SK-N-SH (cell line): ENCODE measurements around the gene ARHGEF7. TPM values are rescaled to one million over a fixed set of nuclear protein-coding genes. Genes with fewer than 3 reads are reported as not detected.

Experiments
- CTCF ChIA-PET: fragments of 300-600, 350-600 bp; formaldehyde crosslinking; extraction: SDS; loops from one replicate; lab custom pipeline; 2021; lab: Yijun Ruan, JAX
- POLR2A ChIA-PET: fragments of 350-600 bp; sonication (Branson Sonifier 250); formaldehyde crosslinking; extraction: SDS; loops from one replicate; lab custom pipeline; 2020; ENCODE audit warnings: antibody characterized with exemption, inconsistent platforms; lab: Yijun Ruan, JAX
- DNase-seq: peaks from one replicate; pipeline ENCODE4 v3.0.0; 2012
- H2AFZ ChIP-seq: fragments of 200-600 bp; sonication (generic); 2 replicates; pipeline ENCODE4 v1.8.1; 2016; ENCODE audit warnings: antibody characterized with exemption, mild to moderate bottlenecking, low read depth
- H3F3A ChIP-seq: fragments of 200-600 bp; sonication (generic); replicated peaks from 2 replicates; pipeline ENCODE3; 2016; ENCODE audit warnings: antibody characterized with exemption, mild to moderate bottlenecking; ENCODE audit not compliant: insufficient read depth
- H3K27ac ChIP-seq, 2 experiments: fragments of 200-500 bp in 1 of 2; fragments of 200-600 bp in 1 of 2; sonication (Bioruptor generic) in 1 of 2; sonication (generic), shearing (Covaris generic) in 1 of 2; 2 replicates each; pipeline versions ENCODE4 v1.5.1 to v1.6.1; 2014 to 2016; ENCODE audit warnings: low read depth in 2 of 2, inconsistent platforms in 1 of 2, low read length in 1 of 2, mild to moderate bottlenecking in 1 of 2, mixed read lengths in 1 of 2
- H3K27me3 ChIP-seq: fragments of 200-600 bp; sonication (generic), shearing (Covaris generic); 2 replicates; pipeline ENCODE4 v1.6.1; 2016; ENCODE audit warnings: mixed run types; ENCODE audit not compliant: insufficient read depth
- H3K36me3 ChIP-seq, 2 experiments: fragments of 200-500 bp in 1 of 2; fragments of 200-600 bp in 1 of 2; sonication (Bioruptor generic) in 1 of 2; sonication (generic) in 1 of 2; replicated peaks in 1 of 2; 2 replicates each; pipeline versions ENCODE3 to v1.5.1; 2014 to 2016; ENCODE audit warnings: low read length in 1 of 2, mild to moderate bottlenecking in 1 of 2; ENCODE audit not compliant: insufficient read depth in 2 of 2, control insufficient read depth in 1 of 2
- H3K4me1 ChIP-seq, 2 experiments: fragments of 200-500 bp in 1 of 2; fragments of 200-600 bp in 1 of 2; sonication (Bioruptor generic) in 1 of 2; sonication (generic), shearing (Covaris generic) in 1 of 2; 2 replicates each; pipeline versions ENCODE4 v1.5.1 to v1.6.1; 2014 to 2016; ENCODE audit warnings: low read depth in 1 of 2, low read length in 1 of 2, mixed run types in 1 of 2; ENCODE audit not compliant: insufficient read depth in 2 of 2, control insufficient read depth in 1 of 2
- H3K4me2 ChIP-seq: fragments of 200-600 bp; sonication (generic), shearing (Covaris generic); 2 replicates; pipeline ENCODE4 v1.6.1; 2017; ENCODE audit warnings: mixed run types
- H3K4me3 ChIP-seq, 2 experiments: fragments of 200-500 bp in 1 of 2; fragments of 200-600 bp in 1 of 2; sonication (Bioruptor generic) in 1 of 2; sonication (generic), shearing (Covaris generic) in 1 of 2; 2 replicates each; pipeline versions ENCODE4 v1.5.1 to v1.8.1; 2014 to 2016; ENCODE audit warnings: low read depth in 2 of 2, inconsistent platforms in 1 of 2, low read length in 1 of 2, mild to moderate bottlenecking in 1 of 2, mixed read lengths in 1 of 2, moderate library complexity in 1 of 2
- H3K79me2 ChIP-seq: fragments of 200-600 bp; sonication (generic); 2 replicates; pipeline ENCODE4 v1.8.1; 2017; ENCODE audit warnings: mild to moderate bottlenecking; ENCODE audit not compliant: insufficient read depth
- H3K9ac ChIP-seq: fragments of 200-600 bp; sonication (generic); 2 replicates; pipeline ENCODE4 v1.6.1; 2017; ENCODE audit warnings: mixed run types
- H3K9me2 ChIP-seq: fragments of 200-600 bp; sonication (generic); 2 replicates; pipeline ENCODE4 v1.6.1; 2017; ENCODE audit warnings: mixed run types
- H3K9me3 ChIP-seq: fragments of 200-600 bp; sonication (generic); 2 replicates; pipeline ENCODE4 v1.6.1; 2017; ENCODE audit warnings: mixed run types, mild to moderate bottlenecking, moderate library complexity
- H4K20me1 ChIP-seq: fragments of 200-600 bp; sonication (generic); 2 replicates; pipeline ENCODE4 v1.6.1; 2017; ENCODE audit warnings: mild to moderate bottlenecking, mixed run types; ENCODE audit not compliant: insufficient read depth
- FOSL2 ChIP-seq: IDR thresholded peaks from 2 replicates; pipeline ENCODE4 v1.4.0; 2012; ENCODE audit warnings: low read depth, mild to moderate bottlenecking, moderate library complexity, borderline replicate concordance
- FOXJ3 ChIP-seq: sonication (generic); formaldehyde crosslinking; IDR thresholded peaks from 2 replicates; pipeline ENCODE4 v1.5.1; 2020; ENCODE audit warnings: mild to moderate bottlenecking, missing genetic modification reagents
- GABPA ChIP-seq: IDR thresholded peaks from 2 replicates; pipeline ENCODE4 v1.4.0; 2012; ENCODE audit warnings: low read depth, mild to moderate bottlenecking
- MEF2A ChIP-seq: IDR thresholded peaks from 2 replicates; pipeline ENCODE4 v1.4.0; 2012; ENCODE audit warnings: low read depth, borderline replicate concordance
- NFIC ChIP-seq: IDR thresholded peaks from 2 replicates; pipeline ENCODE4 v1.4.0; 2012; ENCODE audit warnings: borderline replicate concordance
- NRF1 ChIP-seq: IDR thresholded peaks from 2 replicates; pipeline ENCODE4 v1.6.1; 2012; ENCODE audit warnings: low read depth, mild to moderate bottlenecking, low read length
- POLR2AphosphoS5 ChIP-seq: IDR thresholded peaks from 2 replicates; pipeline ENCODE4 v1.6.1; 2012; ENCODE audit warnings: low read depth, low read length
- RAD21 ChIP-seq: IDR thresholded peaks from 2 replicates; pipeline ENCODE4 v1.6.1; 2012; ENCODE audit warnings: mild to moderate bottlenecking, low read length
- RCOR1 ChIP-seq: fragments of 150-350 bp; IDR thresholded peaks from 2 replicates; pipeline ENCODE4 v1.6.1; 2017; ENCODE audit warnings: antibody characterized with exemption, low read length
- RFX5 ChIP-seq: IDR thresholded peaks from 2 replicates; pipeline ENCODE4 v1.6.1; 2012; ENCODE audit warnings: mild to moderate bottlenecking, improper control_type of control experiment, low read length
- RXRA ChIP-seq: IDR thresholded peaks from 2 replicates; pipeline ENCODE4 v1.4.0; 2012; ENCODE audit warnings: low read depth, mild to moderate bottlenecking, borderline replicate concordance
- SMC3 ChIP-seq: IDR thresholded peaks from 2 replicates; pipeline ENCODE4 v1.6.1; 2012; ENCODE audit warnings: low read depth, low read length, improper control_type of control experiment
- TCF12 ChIP-seq: IDR thresholded peaks from 2 replicates; pipeline ENCODE4 v1.4.0; 2012
- YY1 ChIP-seq: IDR thresholded peaks from 2 replicates; pipeline ENCODE4 v1.4.0; 2012; ENCODE audit warnings: low read depth, mild to moderate bottlenecking
- WGBS: methylation state at CpG from one replicate; pipeline ENCODE4 v1.1.6; 2017; ENCODE audit warnings: low lambda C conversion rate; 5-methylcytosine and 5-hydroxymethylcytosine counted together
- polyA plus RNA-seq, 3 experiments: library from polyadenylated mRNA; depleted of rRNA; stranded (reverse); fragments of >200 nt; gene quantifications; 2 replicates each; pipeline ENCODE4 v1.2.3, GENCODE V29; 2012
- TF ChIP-seq, protein P1 (sequence below): IDR thresholded peaks from 2 replicates; pipeline ENCODE4 v1.4.0; 2012; ENCODE audit warnings: low read depth, borderline replicate concordance
- TF ChIP-seq, protein P2 (sequence below): fragments of 150-350 bp; IDR thresholded peaks from 2 replicates; pipeline ENCODE4 v1.6.1; 2016; ENCODE audit warnings: mild to moderate bottlenecking, low read depth, low read length
- TF ChIP-seq, protein P3 (sequence below): IDR thresholded peaks from 2 replicates; pipeline ENCODE4; 2012
- TF ChIP-seq, protein P4 (sequence below): IDR thresholded peaks from 2 replicates; pipeline ENCODE4 v1.4.0; 2012; ENCODE audit warnings: low read depth, borderline replicate concordance

Gene ARHGEF7
- polyA plus RNA-seq, 1 of the 3 experiments (the other 2 are of a cell fraction) = 21.6 TPM

DNA sequence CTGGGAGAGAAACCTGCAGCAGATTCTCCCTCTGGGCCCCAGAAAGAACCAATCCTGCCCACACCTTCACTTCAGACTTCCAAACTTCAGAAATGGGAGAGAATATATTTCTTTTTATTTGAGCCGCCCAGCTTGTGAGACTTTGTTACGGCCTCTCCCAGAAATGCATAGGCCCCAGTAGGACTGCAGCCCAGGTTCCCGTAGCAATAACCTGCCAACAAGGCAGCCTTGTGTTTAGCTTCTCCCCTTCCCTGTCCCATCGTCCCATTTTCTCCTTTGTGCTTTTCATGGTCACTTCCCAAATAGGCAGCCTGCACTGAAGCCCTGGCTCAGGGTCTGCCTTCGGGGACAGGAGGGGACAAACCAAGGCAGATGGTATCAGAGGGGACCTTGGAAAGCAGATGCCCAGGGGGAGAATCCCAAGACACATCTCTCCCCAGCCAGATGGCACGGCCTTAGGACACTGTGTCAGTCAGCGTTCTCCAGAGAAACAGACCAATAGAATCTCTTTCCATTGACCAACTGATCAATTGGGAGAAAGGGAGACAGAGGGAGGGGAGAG, 3.7 kb upstream of the ARHGEF7 start:
- no peak for TF ChIP-seq RFX5
- TF ChIP-seq FOXJ3 (CRISPR knock-in tag) = no peak
- TF ChIP-seq YY1 = no peak
- TF ChIP-seq GABPA = no peak
- no peak for TF ChIP-seq MEF2A
- TF ChIP-seq RXRA = no peak
- TF ChIP-seq, protein P1, sequence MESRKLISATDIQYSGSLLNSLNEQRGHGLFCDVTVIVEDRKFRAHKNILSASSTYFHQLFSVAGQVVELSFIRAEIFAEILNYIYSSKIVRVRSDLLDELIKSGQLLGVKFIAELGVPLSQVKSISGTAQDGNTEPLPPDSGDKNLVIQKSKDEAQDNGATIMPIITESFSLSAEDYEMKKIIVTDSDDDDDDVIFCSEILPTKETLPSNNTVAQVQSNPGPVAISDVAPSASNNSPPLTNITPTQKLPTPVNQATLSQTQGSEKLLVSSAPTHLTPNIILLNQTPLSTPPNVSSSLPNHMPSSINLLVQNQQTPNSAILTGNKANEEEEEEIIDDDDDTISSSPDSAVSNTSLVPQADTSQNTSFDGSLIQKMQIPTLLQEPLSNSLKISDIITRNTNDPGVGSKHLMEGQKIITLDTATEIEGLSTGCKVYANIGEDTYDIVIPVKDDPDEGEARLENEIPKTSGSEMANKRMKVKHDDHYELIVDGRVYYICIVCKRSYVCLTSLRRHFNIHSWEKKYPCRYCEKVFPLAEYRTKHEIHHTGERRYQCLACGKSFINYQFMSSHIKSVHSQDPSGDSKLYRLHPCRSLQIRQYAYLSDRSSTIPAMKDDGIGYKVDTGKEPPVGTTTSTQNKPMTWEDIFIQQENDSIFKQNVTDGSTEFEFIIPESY = no peak
- TF ChIP-seq NFIC = no peak
- TF ChIP-seq, protein P2, sequence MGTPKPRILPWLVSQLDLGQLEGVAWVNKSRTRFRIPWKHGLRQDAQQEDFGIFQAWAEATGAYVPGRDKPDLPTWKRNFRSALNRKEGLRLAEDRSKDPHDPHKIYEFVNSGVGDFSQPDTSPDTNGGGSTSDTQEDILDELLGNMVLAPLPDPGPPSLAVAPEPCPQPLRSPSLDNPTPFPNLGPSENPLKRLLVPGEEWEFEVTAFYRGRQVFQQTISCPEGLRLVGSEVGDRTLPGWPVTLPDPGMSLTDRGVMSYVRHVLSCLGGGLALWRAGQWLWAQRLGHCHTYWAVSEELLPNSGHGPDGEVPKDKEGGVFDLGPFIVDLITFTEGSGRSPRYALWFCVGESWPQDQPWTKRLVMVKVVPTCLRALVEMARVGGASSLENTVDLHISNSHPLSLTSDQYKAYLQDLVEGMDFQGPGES = no peak
- TF ChIP-seq, protein P3, sequence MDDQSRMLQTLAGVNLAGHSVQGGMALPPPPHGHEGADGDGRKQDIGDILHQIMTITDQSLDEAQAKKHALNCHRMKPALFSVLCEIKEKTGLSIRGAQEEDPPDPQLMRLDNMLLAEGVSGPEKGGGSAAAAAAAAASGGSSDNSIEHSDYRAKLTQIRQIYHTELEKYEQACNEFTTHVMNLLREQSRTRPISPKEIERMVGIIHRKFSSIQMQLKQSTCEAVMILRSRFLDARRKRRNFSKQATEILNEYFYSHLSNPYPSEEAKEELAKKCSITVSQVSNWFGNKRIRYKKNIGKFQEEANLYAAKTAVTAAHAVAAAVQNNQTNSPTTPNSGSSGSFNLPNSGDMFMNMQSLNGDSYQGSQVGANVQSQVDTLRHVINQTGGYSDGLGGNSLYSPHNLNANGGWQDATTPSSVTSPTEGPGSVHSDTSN = no peak
- no peaks in the 10 kb centered on the region for H3K9me2 ChIP-seq
- no peak overlapping the region for H2AFZ ChIP-seq
- WGBS = 51% methylated on average over 7 of the region's 7 CpGs
- peaks cover 33% of the 10 kb centered on the region for H3K27me3 ChIP-seq
- DNase-seq = no peak
- peaks cover 0 to 7% of the 10 kb centered on the region in 2 experiments; a peak in 1 of 4 replicates for H3K4me1 ChIP-seq
- H3K9me3 ChIP-seq = no peaks in the 10 kb centered on the region; the same call in 1 of the 2 replicates
- H3K36me3 ChIP-seq = no peaks in the 10 kb centered on the region
- no peaks in the 10 kb centered on the region for H3K79me2 ChIP-seq
- no peaks in the 10 kb centered on the region for H3F3A ChIP-seq
- ChIA-PET CTCF (no interaction called here), POLR2A (no interaction called here)
- no peak overlapping the region for H3K9ac ChIP-seq
- H4K20me1 ChIP-seq = no peaks in the 10 kb centered on the region
- no peak overlapping the region for H3K4me2 ChIP-seq
- H3K27ac ChIP-seq = no peak overlapping the region
- no peak overlapping the region for H3K4me3 ChIP-seq

DNA sequence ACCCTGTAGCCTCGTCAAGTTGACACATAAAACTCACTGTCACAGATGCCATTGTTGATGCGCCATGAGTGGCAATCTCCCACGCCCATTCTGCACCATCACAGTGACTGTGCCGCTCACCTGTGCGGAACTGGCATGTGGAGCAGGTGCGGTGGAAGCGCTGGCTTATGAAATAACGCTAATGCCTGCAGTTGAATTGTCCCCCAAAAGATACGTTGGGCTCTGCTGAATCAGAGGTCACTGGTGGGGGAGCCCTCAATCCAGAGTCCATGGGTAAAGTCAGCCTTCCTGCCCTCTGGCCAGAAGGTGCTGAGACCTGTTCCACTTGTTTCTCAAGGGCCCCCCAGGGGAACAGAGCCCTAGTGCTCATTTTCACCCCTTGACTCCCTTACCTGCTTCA, 2.9 kb upstream of the ARHGEF7 start:
- no peaks in the 10 kb centered on the region for H3K36me3 ChIP-seq
- no peaks in the 10 kb centered on the region for H3F3A ChIP-seq
- POLR2A ChIA-PET = no interaction called here
- H3K4me3 ChIP-seq = no peak overlapping the region
- 80% methylated on average over 5 of the region's 9 CpGs for WGBS
- H4K20me1 ChIP-seq = no peaks in the 10 kb centered on the region
- H3K27ac ChIP-seq = no peak overlapping the region
- peaks cover 0 to 7% of the 10 kb centered on the region in 2 experiments; a peak in 2 of 4 replicates for H3K4me1 ChIP-seq
- no peak overlapping the region for H3K4me2 ChIP-seq
- H3K9me3 ChIP-seq = no peaks in the 10 kb centered on the region; the same call in 1 of the 2 replicates
- H3K9ac ChIP-seq = no peak overlapping the region
- peaks cover 41% of the 10 kb centered on the region for H3K27me3 ChIP-seq
- H2AFZ ChIP-seq = no peak overlapping the region
- CTCF ChIA-PET = no interaction called here
- H3K79me2 ChIP-seq = no peaks in the 10 kb centered on the region
- no peak for DNase-seq
- H3K9me2 ChIP-seq = no peaks in the 10 kb centered on the region
- TF ChIP-seq RXRA (no peak), POLR2AphosphoS5 (no peak), MEF2A (no peak), RFX5 (no peak), RAD21 (no peak), NRF1 (no peak), RCOR1 (no peak), FOSL2 (no peak), TCF12 (no peak), SMC3 (no peak)
- TF ChIP-seq, protein P3 = no peak
- TF ChIP-seq, protein P4, sequence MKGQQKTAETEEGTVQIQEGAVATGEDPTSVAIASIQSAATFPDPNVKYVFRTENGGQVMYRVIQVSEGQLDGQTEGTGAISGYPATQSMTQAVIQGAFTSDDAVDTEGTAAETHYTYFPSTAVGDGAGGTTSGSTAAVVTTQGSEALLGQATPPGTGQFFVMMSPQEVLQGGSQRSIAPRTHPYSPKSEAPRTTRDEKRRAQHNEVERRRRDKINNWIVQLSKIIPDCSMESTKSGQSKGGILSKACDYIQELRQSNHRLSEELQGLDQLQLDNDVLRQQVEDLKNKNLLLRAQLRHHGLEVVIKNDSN = no peak
